Femur (tissue), 1 donor: ENCODE measurements around the gene PKDREJ.

ENCODE experiments used
- DNase-seq: peaks from one replicate; pipeline ENCODE4 v3.0.0-alpha.2; 2017

The PKDREJ gene

GRCh38 chr22:46289244-46289891, 26.2 kb upstream of the PKDREJ start:
- DNase-seq, result no peak

DNA sequence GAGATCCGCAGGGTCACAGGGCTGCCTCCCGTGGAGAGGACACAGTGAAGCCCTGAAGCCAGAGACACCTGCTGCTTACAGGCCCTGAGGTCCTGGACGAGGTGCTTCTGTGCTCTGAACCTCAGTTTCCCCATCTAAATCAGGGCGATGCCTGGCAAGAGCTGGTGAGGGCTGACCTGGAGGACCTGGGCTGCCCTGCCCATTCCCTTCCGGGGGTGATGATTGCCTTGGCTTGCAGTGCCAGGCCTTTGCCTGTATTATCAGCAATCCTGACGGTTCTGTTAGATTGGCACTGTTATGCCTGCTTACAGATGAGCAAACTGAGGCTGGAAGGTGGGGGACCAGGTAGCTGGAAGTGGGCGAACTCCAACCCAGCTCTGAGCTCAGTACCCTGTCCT, 25.7 kb upstream of the PKDREJ start:
- DNase-seq, result no peak

- DNase-seq, result peak; percentile 57
These were observed 25.0 kb upstream of the PKDREJ start for GRCh38 chr22:46287873-46288751.

- DNase-seq, result no peak
These were observed 24.1 kb upstream of the PKDREJ start for GRCh38 chr22:46286941-46287872.

DNA sequence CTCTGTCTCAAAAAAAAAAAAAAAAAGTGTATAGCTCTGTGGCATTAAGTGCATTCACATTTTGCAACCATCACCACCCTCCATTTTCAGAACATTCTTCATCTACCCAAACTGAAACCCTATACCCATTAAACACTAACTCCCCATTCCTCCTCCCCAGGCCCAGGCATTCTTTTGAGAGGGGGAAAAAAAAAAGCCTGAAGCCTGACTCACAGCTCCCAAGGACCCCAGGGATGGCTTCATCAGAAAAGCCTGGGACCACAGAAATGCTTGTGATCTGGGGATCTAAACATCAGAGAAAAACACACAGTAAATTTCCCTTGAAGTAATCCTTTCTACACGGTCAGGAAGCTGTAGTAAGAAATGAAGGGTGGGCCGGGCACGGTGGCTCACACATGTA, 22.9 kb upstream of the PKDREJ start:
- DNase-seq, result no peak

DNA sequence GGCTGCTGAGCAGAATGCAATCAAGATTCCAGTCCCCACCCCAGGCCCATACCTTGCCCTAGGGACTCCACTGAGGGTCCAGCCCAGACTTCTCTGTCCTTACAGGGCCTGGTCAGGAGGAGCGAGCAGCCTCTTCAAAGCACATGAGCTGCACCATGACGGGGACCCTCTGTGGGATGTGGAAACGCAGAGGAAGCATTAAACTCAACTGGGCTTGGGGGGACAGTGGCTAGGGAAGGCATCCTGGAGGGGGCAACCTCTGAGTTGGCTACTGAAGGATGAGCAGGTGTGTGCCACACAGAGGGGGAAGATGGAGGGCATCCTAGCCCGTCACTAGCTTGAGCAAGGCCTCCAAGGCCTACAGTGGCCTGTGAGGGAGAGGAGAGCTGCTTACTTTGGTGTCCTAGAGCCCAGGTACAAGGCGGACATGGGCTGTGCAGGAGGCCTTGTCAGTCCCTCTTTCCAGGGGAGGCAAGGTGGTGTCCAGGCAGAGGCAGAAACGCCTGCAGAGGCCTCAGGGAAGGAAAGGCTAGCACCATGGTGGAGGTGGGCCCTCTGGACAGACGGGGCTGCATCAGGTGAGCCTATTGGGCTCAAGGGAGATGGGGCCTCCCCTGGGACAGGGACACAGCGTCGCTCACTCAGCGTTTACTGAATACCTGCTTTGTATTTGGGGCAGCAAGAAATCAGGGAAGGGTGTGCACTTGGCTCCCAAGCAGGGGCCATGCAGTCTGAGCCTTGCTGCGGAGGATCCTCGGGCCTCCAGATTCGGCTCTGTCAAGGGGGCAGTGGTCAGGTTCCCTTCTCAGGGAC, 18.9 kb upstream of the PKDREJ start:
- DNase-seq, result no peak

DNA sequence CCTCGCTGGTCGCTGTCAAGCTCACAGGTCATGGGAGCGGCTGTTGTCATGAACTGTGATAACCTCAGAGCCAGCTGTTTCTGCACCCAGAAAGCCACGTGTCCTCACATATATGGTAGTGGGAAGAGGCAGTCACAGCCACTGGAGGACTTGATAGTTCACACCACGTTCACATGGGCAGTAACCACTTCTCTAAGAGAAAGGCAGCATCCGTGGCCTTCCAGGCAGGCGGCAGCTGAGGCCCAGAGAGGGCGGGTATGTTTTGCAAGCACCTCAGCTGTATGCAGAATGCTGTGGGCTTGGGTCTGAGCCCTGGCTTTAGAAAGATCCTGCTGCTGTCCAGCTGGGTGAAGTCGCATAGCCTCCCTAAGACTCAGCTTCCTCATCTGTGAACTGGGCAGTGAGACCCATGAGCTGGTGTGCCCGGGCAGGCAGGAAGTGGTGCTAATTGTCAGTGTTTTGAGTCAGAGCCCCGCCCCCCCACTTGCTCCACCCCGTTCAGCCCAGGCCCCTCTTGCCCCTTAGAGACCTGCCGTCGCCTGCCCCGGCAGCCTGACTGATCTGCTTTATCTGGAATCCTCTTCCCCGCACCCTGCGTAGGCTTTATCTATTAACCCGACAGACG, 18.0 kb upstream of the PKDREJ start:
- no peak for DNase-seq

DNA sequence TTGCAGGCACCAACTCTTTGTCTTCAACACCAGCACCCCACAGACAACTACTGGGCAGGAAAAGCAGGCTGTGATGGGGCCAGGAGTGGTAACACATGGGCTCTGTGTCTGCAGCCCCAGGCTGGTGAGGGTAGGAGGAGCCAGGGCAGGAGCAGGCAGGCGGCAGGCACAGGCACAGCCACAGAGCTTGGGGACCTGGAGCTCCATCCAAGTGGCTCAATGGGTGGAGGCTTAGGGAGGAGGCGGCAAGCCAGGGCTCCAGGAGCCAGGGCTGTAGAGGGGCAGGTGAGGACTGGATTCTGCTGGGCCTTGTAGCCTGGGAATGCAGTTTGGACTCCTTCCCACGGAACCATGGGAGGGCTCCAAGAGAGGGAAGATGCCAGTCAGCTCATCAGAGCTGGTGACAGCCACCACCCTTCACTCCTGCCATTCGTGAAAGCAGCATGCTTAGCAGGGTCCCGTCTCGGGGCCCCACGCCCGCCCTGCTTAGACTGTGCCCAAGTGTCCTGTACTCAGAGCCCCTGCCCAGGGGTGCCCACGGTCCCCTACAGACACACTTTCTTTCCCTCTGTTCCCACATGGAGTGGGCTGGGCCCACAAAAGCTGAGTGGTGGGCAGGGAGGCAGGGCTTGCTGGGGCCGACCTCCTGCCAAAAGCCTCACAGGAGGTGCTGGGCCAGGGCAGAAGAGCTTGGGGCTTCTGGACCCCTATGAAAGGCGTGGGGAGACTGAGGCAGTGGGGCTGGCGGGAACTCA, 17.1 kb upstream of the PKDREJ start:
- DNase-seq, result no peak

GRCh38 chr22:46278656-46279645, 15.8 kb upstream of the PKDREJ start:
- DNase-seq, result no peak

- DNase-seq, result no peak
These were observed 13.4 kb upstream of the PKDREJ start for GRCh38 chr22:46276563-46276962.

DNA sequence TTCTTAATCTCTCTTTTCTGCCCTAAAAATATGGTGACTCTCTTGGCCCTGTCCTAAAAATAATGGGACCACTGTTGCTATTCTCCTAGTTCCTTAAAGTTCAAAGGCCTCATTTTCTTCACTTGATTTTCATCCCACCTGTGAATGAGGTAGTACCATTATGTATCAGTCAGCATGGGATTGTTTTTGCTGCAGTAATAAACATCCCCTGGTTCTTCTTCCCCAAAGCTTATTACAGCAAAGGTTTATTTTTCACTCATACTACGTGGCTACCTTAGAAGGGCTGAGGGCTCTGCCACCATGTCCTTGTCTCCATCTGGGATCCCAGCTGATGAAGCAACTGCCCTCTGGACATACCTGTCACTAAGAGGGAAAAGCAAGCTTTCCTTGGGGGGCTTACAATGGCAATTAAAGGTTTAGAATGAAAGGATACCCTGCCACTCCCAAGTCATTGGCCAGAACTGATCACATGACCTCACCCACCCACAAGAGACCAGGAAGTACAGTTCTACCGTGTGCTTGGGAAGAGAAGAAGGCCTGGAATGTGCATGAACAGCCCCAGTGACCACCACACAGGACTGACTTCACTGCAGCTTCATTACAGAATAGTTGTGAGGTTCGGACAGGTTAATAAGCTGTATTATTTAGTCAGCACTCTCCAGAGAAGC, 12.4 kb upstream of the PKDREJ start:
- DNase-seq, result no peak

GRCh38 chr22:46274381-46274780, 11.2 kb upstream of the PKDREJ start:
- DNase-seq, result no peak

- DNase-seq, result no peak
These were observed 10.4 kb upstream of the PKDREJ start for GRCh38 chr22:46273432-46274148.

DNA sequence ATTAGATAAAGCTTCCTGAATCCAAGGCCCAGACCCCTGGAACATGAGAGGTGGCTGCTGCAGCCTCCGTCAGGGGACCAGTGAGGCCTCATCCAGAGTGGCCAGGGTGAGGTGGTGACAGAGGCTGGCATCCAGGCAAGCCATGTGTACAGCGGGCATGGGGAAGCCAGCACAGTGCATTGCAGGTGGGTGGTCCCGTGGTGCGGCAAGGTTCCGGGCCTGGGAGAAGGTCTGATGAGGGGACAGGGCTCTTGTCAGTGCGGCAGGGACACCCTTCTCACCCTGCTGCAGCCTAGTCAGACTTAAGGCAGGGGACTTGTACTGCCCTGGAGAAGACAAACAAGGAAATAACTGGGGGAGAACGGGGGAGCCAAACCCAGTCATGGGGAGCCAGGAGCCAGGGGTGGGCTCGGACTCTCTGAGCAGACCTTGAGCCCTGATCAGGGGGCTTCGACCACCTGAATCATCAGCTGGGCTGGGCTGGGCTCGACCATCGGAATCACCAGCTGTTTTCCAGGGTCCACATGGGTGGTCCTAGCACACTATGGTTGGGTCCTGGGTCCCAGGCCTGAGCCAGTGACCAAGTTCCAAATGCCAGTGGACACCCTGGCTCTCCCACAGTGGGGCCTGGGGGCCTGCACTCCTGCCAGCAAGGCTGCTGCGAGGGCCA, 9.8 kb upstream of the PKDREJ start:
- no peak for DNase-seq

- DNase-seq, result no peak
These were observed 9.1 kb upstream of the PKDREJ start for GRCh38 chr22:46272196-46272595.

GRCh38 chr22:46269564-46269963, 6.4 kb upstream of the PKDREJ start:
- DNase-seq, result no peak

DNA sequence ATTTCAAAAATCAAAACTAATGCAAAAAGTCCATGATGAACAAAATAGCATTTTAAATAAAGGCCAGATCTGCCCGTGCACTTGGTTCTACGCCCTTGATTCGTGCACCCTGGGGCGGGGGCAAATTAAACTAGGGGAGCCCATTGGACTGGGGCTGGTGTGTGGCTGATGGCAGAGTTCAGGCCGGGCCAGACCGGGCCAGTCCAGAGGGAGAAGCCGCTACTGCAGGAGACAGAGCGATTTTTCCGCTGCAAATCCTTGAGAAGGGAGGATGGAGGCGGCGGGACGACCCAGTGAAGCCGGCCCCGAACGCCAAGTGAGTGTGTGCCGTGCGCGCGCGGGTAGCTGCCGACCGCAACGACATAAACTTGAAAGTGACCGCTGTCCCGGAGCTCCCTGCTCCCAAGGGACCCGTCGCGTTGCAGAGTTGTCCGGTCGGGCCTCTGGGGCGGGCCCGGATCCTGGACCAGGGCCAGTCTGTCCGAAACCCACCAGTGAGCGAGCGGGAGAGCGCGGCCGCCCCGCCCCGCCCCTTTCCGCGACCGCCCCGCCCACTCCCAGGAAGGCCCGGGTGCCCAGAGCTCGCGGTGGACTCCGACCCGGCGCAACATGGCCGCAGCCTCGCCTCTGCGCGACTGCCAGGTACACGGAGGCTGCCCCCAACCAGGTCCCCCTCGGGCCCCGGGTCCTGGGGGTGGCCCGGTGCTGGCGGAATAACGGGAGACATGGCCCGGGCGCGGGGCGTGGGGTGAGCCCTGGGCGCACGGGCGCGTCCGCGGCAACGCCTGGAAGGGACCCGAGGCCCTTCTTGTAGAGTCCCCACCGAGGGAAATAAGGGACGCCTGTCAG, 4.5 kb upstream of the PKDREJ start, which contains the start of gene TTC38:
TTC38 (plus strand) TSS at position 578 of the 849 bp plus-strand sequence; CDS start at position 610, 32 bp downstream.
- DNase-seq, result peak; percentile 94
